Mesenchymal stem cell (in vitro differentiated cells and primary cell): ENCODE measurements around the gene ZNF385A.

Source experiments
- DNase-seq: peaks from one replicate; pipeline ENCODE4 v3.0.0-alpha.2; 2013
- H2AFZ ChIP-seq: one replicate; pipeline ENCODE4 v1.6.1; 2013; ENCODE audit warnings: low read depth, mild to moderate bottlenecking, control low read depth, inconsistent platforms, low read length, moderate library complexity
- H2AK5ac ChIP-seq: 2 replicates; pipeline ENCODE4 v1.6.1; 2013; ENCODE audit warnings: low read length, moderate library complexity, mild to moderate bottlenecking, inconsistent platforms; ENCODE audit not compliant: severe bottlenecking
- H2BK120ac ChIP-seq: one replicate; pipeline ENCODE4 v1.6.1; 2013; ENCODE audit warnings: low read depth, mild to moderate bottlenecking, inconsistent platforms, low read length, moderate library complexity
- H2BK12ac ChIP-seq, 2 experiments: one replicate each; pipeline ENCODE4 v1.6.1; 2013; ENCODE audit warnings: inconsistent platforms in 2 of 2, low read length in 2 of 2, mild to moderate bottlenecking in 2 of 2, moderate library complexity in 2 of 2, control low read depth in 1 of 2
- H2BK15ac ChIP-seq: one replicate; pipeline ENCODE4 v1.6.1; 2013; ENCODE audit warnings: mild to moderate bottlenecking, low read depth, inconsistent platforms; ENCODE audit not compliant: poor library complexity, severe bottlenecking
- H2BK5ac ChIP-seq: 2 replicates; pipeline ENCODE4 v1.6.1; 2013; ENCODE audit warnings: low read depth, mild to moderate bottlenecking, low read length, control low read depth, inconsistent platforms; ENCODE audit not compliant: poor library complexity, severe bottlenecking
- H3K14ac ChIP-seq, 2 experiments: one replicate each; pipeline ENCODE4 v1.6.1; 2013; ENCODE audit warnings: inconsistent platforms in 2 of 2, low read length in 2 of 2, control low read depth in 1 of 2, mild to moderate bottlenecking in 1 of 2, moderate library complexity in 1 of 2
- H3K18ac ChIP-seq, 2 experiments: one replicate each; pipeline ENCODE4 v1.6.1; 2013; ENCODE audit warnings: inconsistent platforms in 2 of 2, low read length in 2 of 2, control low read depth in 1 of 2, low read depth in 1 of 2, mild to moderate bottlenecking in 1 of 2
- H3K23ac ChIP-seq, 2 experiments: one replicate each; pipeline ENCODE4 v1.6.1; 2013; ENCODE audit warnings: inconsistent platforms in 2 of 2, low read length in 2 of 2, mild to moderate bottlenecking in 2 of 2, moderate library complexity in 2 of 2, control low read depth in 1 of 2
- H3K27ac ChIP-seq: 2 replicates; pipeline ENCODE4 v1.5.1; 2013; ENCODE audit warnings: mild to moderate bottlenecking, moderate library complexity, low read length, control low read depth, inconsistent platforms; ENCODE audit not compliant: poor library complexity, severe bottlenecking
- H3K27me3 ChIP-seq, 2 experiments: 2 replicates each; pipeline versions ENCODE4 v1.6.1 to v1.7.0; 2013; ENCODE audit warnings: low read length in 2 of 2, mild to moderate bottlenecking in 2 of 2, moderate library complexity in 2 of 2, control low read depth in 1 of 2, inconsistent platforms in 1 of 2; ENCODE audit not compliant: control insufficient read depth in 1 of 2, insufficient read depth in 1 of 2
- H3K36me3 ChIP-seq, 2 experiments: 2 replicates each; pipeline versions ENCODE4 v1.6.1 to v1.7.0; 2013; ENCODE audit warnings: low read length in 2 of 2, control low read depth in 1 of 2, inconsistent platforms in 1 of 2, low read depth in 1 of 2, mild to moderate bottlenecking in 1 of 2; ENCODE audit not compliant: insufficient read depth in 2 of 2, control insufficient read depth in 1 of 2
- H3K4ac ChIP-seq, 2 experiments: one replicate each; pipeline ENCODE4 v1.6.1; 2013; ENCODE audit warnings: inconsistent platforms in 2 of 2, low read length in 2 of 2, mild to moderate bottlenecking in 2 of 2, moderate library complexity in 2 of 2, control low read depth in 1 of 2, low read depth in 1 of 2
- H3K4me1 ChIP-seq: 2 replicates; pipeline ENCODE4 v1.6.1; 2013; ENCODE audit warnings: low read depth, low read length, control low read depth; ENCODE audit not compliant: control insufficient read depth, insufficient read depth
- H3K4me2 ChIP-seq: 2 replicates; pipeline ENCODE4 v1.6.1; 2013; ENCODE audit warnings: low read length, mild to moderate bottlenecking, inconsistent platforms; ENCODE audit not compliant: poor library complexity, severe bottlenecking
- H3K4me3 ChIP-seq, 2 experiments: 2 replicates each; pipeline versions ENCODE4 v1.5.1 to v1.7.0; 2013; ENCODE audit warnings: low read length in 2 of 2, mild to moderate bottlenecking in 2 of 2, control low read depth in 1 of 2, low read depth in 1 of 2; ENCODE audit not compliant: insufficient read depth in 1 of 2
- H3K79me1 ChIP-seq: replicated peaks from 2 replicates; pipeline ENCODE4 v1.6.1; 2013; ENCODE audit warnings: mild to moderate bottlenecking, control low read depth, low read length, inconsistent platforms; ENCODE audit not compliant: poor library complexity, severe bottlenecking
- H3K9ac ChIP-seq: 2 replicates; pipeline ENCODE4 v1.7.0; 2013; ENCODE audit warnings: mild to moderate bottlenecking, low read length, moderate library complexity
- H3K9me3 ChIP-seq: 2 replicates; pipeline ENCODE4 v1.7.0; 2013; ENCODE audit warnings: mild to moderate bottlenecking, low read length; ENCODE audit not compliant: control insufficient read depth
- H4K8ac ChIP-seq: one replicate; pipeline ENCODE4 v1.6.1; 2013; ENCODE audit warnings: inconsistent platforms, mild to moderate bottlenecking, low read length, moderate library complexity
- H4K91ac ChIP-seq: one replicate; pipeline ENCODE4 v1.6.1; 2013; ENCODE audit warnings: mild to moderate bottlenecking, low read length, inconsistent platforms
- WGBS: methylation state at CpG from one replicate; pipeline ENCODE4 v1.1.7; 2013; ENCODE audit warnings: mixed read lengths; 5-methylcytosine and 5-hydroxymethylcytosine counted together

ZNF385A gene

GRCh38 chr12:54405106-54405505, 20.6 kb upstream of the ZNF385A start:
- no peak for DNase-seq
- Histone ChIP-seq H4K91ac (peak overlapping the region; percentile 23), H3K4me1 (no peaks in the 10 kb centered on the region), H3K27me3 (no peaks in the 10 kb centered on the region), H3K23ac (no peak overlapping the region), H2BK120ac (no peak overlapping the region), H2AK5ac (no peak overlapping the region), H3K36me3 (peaks cover 83 to 97% of the 10 kb centered on the region in 2 experiments), H2AFZ (no peak overlapping the region), H3K14ac (no peak overlapping the region), H4K8ac (no peak overlapping the region), H3K18ac (no peak overlapping the region), H2BK5ac (no peak overlapping the region), H3K9me3 (no peaks in the 10 kb centered on the region), H3K4me2 (no peak overlapping the region), H3K4me3 (no peak overlapping the region), H3K79me1 (peaks cover 37% of the 10 kb centered on the region), H3K9ac (peak overlapping the region; percentile 44), H2BK12ac (no peak overlapping the region), H2BK15ac (no peak overlapping the region), H3K4ac (no peak overlapping the region), H3K27ac (no peak overlapping the region)
- 94% methylated on average over 10 of the region's 10 CpGs for WGBS

- Histone ChIP-seq H3K9me3 (no peaks in the 10 kb centered on the region), H3K23ac (no peak overlapping the region), H3K27ac (no peak overlapping the region), H3K4ac (no peak overlapping the region), H3K36me3 (peaks cover 81 to 98% of the 10 kb centered on the region in 2 experiments), H3K9ac (peak overlapping the region; percentile 44), H3K4me1 (no peaks in the 10 kb centered on the region), H2AFZ (no peak overlapping the region), H2BK5ac (no peak overlapping the region), H2AK5ac (no peak overlapping the region), H3K18ac (no peak overlapping the region), H4K8ac (no peak overlapping the region), H2BK12ac (no peak overlapping the region), H3K14ac (no peak overlapping the region), H3K4me3 (no peak overlapping the region), H2BK15ac (no peak overlapping the region), H2BK120ac (no peak overlapping the region), H3K79me1 (peaks cover 32% of the 10 kb centered on the region), H4K91ac (no peak overlapping the region), H3K27me3 (no peaks in the 10 kb centered on the region), H3K4me2 (no peak overlapping the region)
- WGBS, result 66% methylated on average over 11 of the region's 11 CpGs
- DNase-seq, result peak; percentile 72
Measured at GRCh38 chr12:54404061-54405004, 19.8 kb upstream of the ZNF385A start.

- H4K91ac ChIP-seq, result no peak overlapping the region
- 100% methylated on average over 2 of the region's 2 CpGs for WGBS
Measured at GRCh38 chr12:54401119-54401518, 16.6 kb upstream of the ZNF385A start.

GRCh38 chr12:54398995-54399793, 14.7 kb upstream of the ZNF385A start:
- 76% methylated on average over 6 of the region's 8 CpGs for WGBS
- H2BK5ac ChIP-seq, result no peak overlapping the region

More at GRCh38 chr12:54401119-54401518, 16.6 kb upstream of the ZNF385A start:
- no peak overlapping the region for H3K4me3 ChIP-seq
- H2BK12ac ChIP-seq, result no peak overlapping the region
- no peak overlapping the region for H2BK5ac ChIP-seq
- no peak for DNase-seq
- H3K9ac ChIP-seq, result no peak overlapping the region
- peaks cover 82 to 100% of the 10 kb centered on the region in 2 experiments for H3K36me3 ChIP-seq
- no peak overlapping the region for H3K4ac ChIP-seq
- no peaks in the 10 kb centered on the region for H3K4me1 ChIP-seq
- H3K9me3 ChIP-seq, result no peaks in the 10 kb centered on the region
- no peak overlapping the region for H3K14ac ChIP-seq
- no peak overlapping the region for H3K4me2 ChIP-seq
- no peak overlapping the region for H2AK5ac ChIP-seq
- peaks cover 21% of the 10 kb centered on the region for H3K79me1 ChIP-seq
- H4K8ac ChIP-seq, result no peak overlapping the region
- no peak overlapping the region for H3K23ac ChIP-seq
- no peak overlapping the region for H3K27ac ChIP-seq
- no peaks in the 10 kb centered on the region for H3K27me3 ChIP-seq
- no peak overlapping the region for H2BK120ac ChIP-seq
- no peak overlapping the region for H2AFZ ChIP-seq
- H3K18ac ChIP-seq, result no peak overlapping the region
- H2BK15ac ChIP-seq, result no peak overlapping the region

More at GRCh38 chr12:54398995-54399793, 14.7 kb upstream of the ZNF385A start:
- H3K36me3 ChIP-seq, result peaks cover 80 to 100% of the 10 kb centered on the region in 2 experiments
- no peak overlapping the region for H2BK120ac ChIP-seq
- no peak overlapping the region for H3K18ac ChIP-seq
- H3K4me1 ChIP-seq, result no peaks in the 10 kb centered on the region
- no peak overlapping the region for H3K4ac ChIP-seq
- H2BK15ac ChIP-seq, result no peak overlapping the region
- no peak overlapping the region for H2AFZ ChIP-seq
- no peak overlapping the region for H3K4me2 ChIP-seq
- DNase-seq, result peak; percentile 87
- no peak overlapping the region for H4K8ac ChIP-seq
- no peak overlapping the region for H3K14ac ChIP-seq
- no peak overlapping the region for H3K4me3 ChIP-seq
- peaks cover 12% of the 10 kb centered on the region for H3K79me1 ChIP-seq
- no peak overlapping the region for H3K9ac ChIP-seq
- H3K23ac ChIP-seq, result no peak overlapping the region
- no peak overlapping the region for H2AK5ac ChIP-seq
- no peak overlapping the region for H4K91ac ChIP-seq
- H3K9me3 ChIP-seq, result no peaks in the 10 kb centered on the region
- H3K27me3 ChIP-seq, result no peaks in the 10 kb centered on the region
- no peak overlapping the region for H3K27ac ChIP-seq
- H2BK12ac ChIP-seq, result no peak overlapping the region
